Hepatocyte (in vitro differentiated cells): ENCODE measurements around the gene ANO9. TPM values are rescaled to one million over a fixed set of nuclear protein-coding genes. Genes with fewer than 3 reads are reported as not detected.

Experiments
- DNase-seq: peaks from one replicate; pipeline ENCODE4 v3.0.0-alpha.2; 2016; ENCODE audit warnings: low spot score
- H2AFZ ChIP-seq: fragments of 200-600 bp; sonication (generic); 2 replicates; pipeline ENCODE4 v1.6.0; 2016; ENCODE audit warnings: antibody characterized with exemption, mild to moderate bottlenecking
- H3K27ac ChIP-seq: fragments of 200-600 bp; sonication (generic); 2 replicates; pipeline ENCODE4 v1.5.1; 2016; ENCODE audit warnings: mild to moderate bottlenecking
- H3K27me3 ChIP-seq: fragments of 200-600 bp; sonication (generic); 2 replicates; pipeline ENCODE4 v1.6.1; 2016
- H3K36me3 ChIP-seq: fragments of 200-600 bp; sonication (generic); replicated peaks from 2 replicates; pipeline ENCODE4 v1.5.1; 2016; ENCODE audit warnings: low read depth; ENCODE audit not compliant: insufficient read depth
- H3K4me1 ChIP-seq: fragments of 200-600 bp; sonication (generic); 2 replicates; pipeline ENCODE4 v1.5.1; 2016; ENCODE audit warnings: mild to moderate bottlenecking, moderate library complexity; ENCODE audit not compliant: insufficient read depth
- H3K4me2 ChIP-seq: fragments of 200-600 bp; sonication (generic); 2 replicates; pipeline ENCODE4 v1.6.0; 2016
- H3K4me3 ChIP-seq: fragments of 200-600 bp; sonication (generic); 2 replicates; pipeline ENCODE4 v1.5.1; 2016; ENCODE audit warnings: mild to moderate bottlenecking
- H3K79me2 ChIP-seq: fragments of 200-600 bp; sonication (generic); 2 replicates; pipeline ENCODE4 v1.6.0; 2017; ENCODE audit warnings: mild to moderate bottlenecking
- H3K9me2 ChIP-seq: fragments of 200-600 bp; sonication (generic); replicated peaks from 2 replicates; pipeline ENCODE4 v1.6.0; 2017; ENCODE audit warnings: mild to moderate bottlenecking; ENCODE audit not compliant: insufficient read depth
- H3K9me3 ChIP-seq: fragments of 200-600 bp; sonication (generic); 2 replicates; pipeline ENCODE4 v1.5.1; 2016; ENCODE audit warnings: low read depth, mild to moderate bottlenecking
- H4K20me1 ChIP-seq: fragments of 200-600 bp; sonication (generic); 2 replicates; pipeline ENCODE4 v1.6.0; 2016; ENCODE audit warnings: mild to moderate bottlenecking; ENCODE audit not compliant: insufficient read depth, poor library complexity, severe bottlenecking
- CTCF ChIP-seq: fragments of 200-600 bp; sonication (generic); IDR thresholded peaks from 2 replicates; pipeline ENCODE4 v1.5.1; 2016; ENCODE audit warnings: antibody characterized with exemption, mild to moderate bottlenecking; ENCODE audit not compliant: poor library complexity
- EZH2 ChIP-seq: fragments of 200-600 bp; sonication (generic); IDR thresholded peaks from 2 replicates; pipeline ENCODE4 v1.6.1; 2016; ENCODE audit warnings: antibody characterized with exemption, mild to moderate bottlenecking, borderline replicate concordance
- EZH2phosphoT487 ChIP-seq: fragments of 200-600 bp; sonication (generic); IDR thresholded peaks from one replicate; pipeline ENCODE4 v1.6.1; 2018; ENCODE audit warnings: antibody characterized with exemption, mild to moderate bottlenecking, low read depth, moderate library complexity; ENCODE audit not compliant: unreplicated experiment, severe bottlenecking
- WGBS: methylation state at CpG from one replicate; pipeline ENCODE4 v1.1.6; 2016; ENCODE audit warnings: low lambda C conversion rate; ENCODE audit errors: missing lambda C conversion rate; 5-methylcytosine and 5-hydroxymethylcytosine counted together
- polyA plus RNA-seq: library from polyadenylated mRNA; unstranded; fragments of >200 nt; fragmentation: Nextera tagmentation; extraction: Ambion mirVana; gene quantifications from 2 replicates; pipeline ENCODE4 v1.2.1, GENCODE V29; 2016
- total RNA-seq: library from RNA; depleted of rRNA; stranded (reverse); fragments of >200 nt; gene quantifications from 2 replicates; pipeline ENCODE4 v1.2.3, GENCODE V29; 2014

Gene ANO9
- total and polyA plus RNA-seq, 2 experiments from 2014 or later, result 21.2 to 35.7 TPM

GRCh38 chr11:455566-456147 is 13.8 kb upstream of the ANO9 start:
- no peaks in the 10 kb centered on the region for H3K27me3 ChIP-seq
- WGBS, result 90% methylated on average over 23 of the region's 23 CpGs
- H4K20me1 ChIP-seq, result peaks cover 6% of the 10 kb centered on the region
- H3K27ac ChIP-seq, result no peak overlapping the region
- H3K9me3 ChIP-seq, result no peaks in the 10 kb centered on the region
- peaks cover 15% of the 10 kb centered on the region for H3K4me1 ChIP-seq
- no peak for TF ChIP-seq EZH2
- TF ChIP-seq CTCF, result no peak
- no peak for TF ChIP-seq EZH2phosphoT487
- H3K4me3 ChIP-seq, result no peak overlapping the region
- H3K4me2 ChIP-seq, result no peak overlapping the region
- H3K79me2 ChIP-seq, result peaks cover 76% of the 10 kb centered on the region
- H3K9me2 ChIP-seq, result no peaks in the 10 kb centered on the region
- H3K36me3 ChIP-seq, result no peaks in the 10 kb centered on the region
- DNase-seq, result no peak
- H2AFZ ChIP-seq, result no peak overlapping the region

- Histone ChIP-seq H2AFZ (no peak overlapping the region), H3K27me3 (no peaks in the 10 kb centered on the region), H3K4me1 (peaks cover 11% of the 10 kb centered on the region), H3K4me2 (no peak overlapping the region), H3K27ac (no peak overlapping the region), H4K20me1 (peaks cover 6% of the 10 kb centered on the region), H3K36me3 (no peaks in the 10 kb centered on the region), H3K9me2 (no peaks in the 10 kb centered on the region), H3K4me3 (no peak overlapping the region), H3K9me3 (no peaks in the 10 kb centered on the region), H3K79me2 (peaks cover 79% of the 10 kb centered on the region)
- 87% methylated on average over 13 of the region's 14 CpGs for WGBS
- DNase-seq, result no peak
- no peak for TF ChIP-seq CTCF
- no peak for TF ChIP-seq EZH2phosphoT487
- TF ChIP-seq EZH2, result no peak
Measured at GRCh38 chr11:454801-455565, 13.2 kb upstream of the ANO9 start.

GRCh38 chr11:454043-454442 is 12.2 kb upstream of the ANO9 start:
- H3K36me3 ChIP-seq, result no peaks in the 10 kb centered on the region
- H3K27me3 ChIP-seq, result no peaks in the 10 kb centered on the region
- H3K9me2 ChIP-seq, result no peaks in the 10 kb centered on the region
- no peak overlapping the region for H3K4me3 ChIP-seq
- TF ChIP-seq EZH2 (no peak), EZH2phosphoT487 (no peak), CTCF (no peak)
- peaks cover 16% of the 10 kb centered on the region for H3K4me1 ChIP-seq
- H3K79me2 ChIP-seq, result peaks cover 79% of the 10 kb centered on the region
- H3K4me2 ChIP-seq, result no peak overlapping the region
- DNase-seq, result no peak
- 97% methylated on average over 9 of the region's 9 CpGs for WGBS
- H4K20me1 ChIP-seq, result peaks cover 6% of the 10 kb centered on the region
- no peaks in the 10 kb centered on the region for H3K9me3 ChIP-seq
- no peak overlapping the region for H2AFZ ChIP-seq
- H3K27ac ChIP-seq, result no peak overlapping the region
